ENCODE data around the gene POU6F2. TPM values are rescaled to one million over a fixed set of nuclear protein-coding genes. Genes with fewer than 3 reads are reported as not detected.

The POU6F2 gene
- total and polyA plus RNA-seq, 9 of the 15 experiments (the other 6 are each of a cell fraction or from before 2014, with no cell fraction given): 0.29 to 1.5 (median 0.96) TPM

GRCh38 chr7:39186671-39187070 lies 209.0 kb downstream of the POU6F2 start:
- Histone ChIP-seq H4K20me1 (replicated peaks; ENCODE audit: control insufficient read depth, insufficient read depth, low read length) (0 out of 2 replicates have a peak, but pooled peaks cover 3% of the 10 kb centered on the region), H3K27me3 (ENCODE audit: control insufficient read depth in 2 of 2, insufficient read depth in 2 of 2, low read length in 2 of 2) (peaks cover 2 to 11% of the 10 kb centered on the region in 2 experiments; a peak in 4 of 5 replicates), H3K9me3 (replicated peaks; ENCODE audit: control insufficient read depth, insufficient read depth, low read depth, low read length) (no peaks in the 10 kb centered on the region), H3K9ac (ENCODE audit: insufficient read depth in 1 of 2, low read depth in 2 of 2, low read length in 2 of 2) (no peak overlapping the region), H3K4me2 (ENCODE audit: insufficient read depth, low read length) (no peak overlapping the region), H3K36me3 (ENCODE audit: control insufficient read depth, insufficient read depth, low read length) (no peaks in the 10 kb centered on the region), H2AFZ (ENCODE audit: low read depth, low read length) (no peak overlapping the region), H3K27ac (ENCODE audit: extremely low read depth, low read depth, low read length) (no peak overlapping the region), H3K4me1 (replicated peaks in 1 of 2; ENCODE audit: control insufficient read depth in 2 of 2, insufficient read depth in 2 of 2, low read length in 2 of 2) (no peaks in the 10 kb centered on the region), H3K9me1 (ENCODE audit: control insufficient read depth, insufficient read depth, low read length) (no peaks in the 10 kb centered on the region), H3K4me3 (no peak overlapping the region), H3K79me2 (ENCODE audit: control insufficient read depth, insufficient read depth, low read length) (no peaks in the 10 kb centered on the region)
- in situ Hi-C loops (cut with MboI) (no loop called here), intact Hi-C loops (cut with micrococcal nuclease) (no loop called here)
- BruUV-seq (replicated peaks): no TSS peak
- TF ChIP-seq POLR2G (IDR thresholded peaks at IDR 0.05; ENCODE audit: low read depth, low read length): no peak
- no peak for TF ChIP-seq CTCFL (IDR thresholded peaks at IDR 0.05; ENCODE audit: borderline replicate concordance, insufficient read depth, low read depth, low read length, poor library complexity, severe bottlenecking)
- TF ChIP-seq TRIM25 (IDR thresholded peaks at IDR 0.05; ENCODE audit: borderline replicate concordance): no peak
- TF ChIP-seq ATF1 (CRISPR knock-in tag; IDR thresholded peaks at IDR 0.05): no peak
- no peak for TF ChIP-seq ATF1 (tag; IDR thresholded peaks at IDR 0.05)
- TF ChIP-seq PHB2 (IDR thresholded peaks at IDR 0.05; ENCODE audit: low read depth): no peak
- no peak for DNase-seq (ENCODE audit: extremely low read depth in 1 of 4, low spot score in 3 of 4)
- POLR2A ChIA-PET: interaction anchor here (0.6 kb wide), 1 partner anchor 14 kb away, joined by 3 read pairs; no protein-coding TSS in a partner anchor
- FAIRE-seq: no peak
- CTCF ChIA-PET (ENCODE audit: low intra/inter-chr PET ratio): no interaction called here
- ATAC-seq: no peak
- WGBS (ENCODE audit: insufficient coverage, low coverage, missing lambda C conversion rate): 0% methylated on average over 4 of the region's 4 CpGs
